ENCODE measurements around the gene BRWD1. TPM values are rescaled to one million over a fixed set of nuclear protein-coding genes. Genes with fewer than 3 reads are reported as not detected.
A peak's percentile ranks its signal among the peaks of the same experiment; 100 is the strongest.

The BRWD1 gene
- 22.8 TPM for polyA plus RNA-seq (2013, experiment 1 of 2)
- polyA plus RNA-seq (2013, experiment 2 of 2): 22.2 TPM

- Histone ChIP-seq H3K4me3 (ENCODE audit: extremely low read depth, insufficient read depth, low read length, poor library complexity, severe bottlenecking) (peak within 1 kb of the TSS; percentile 78), H3K9me3 (ENCODE audit: control insufficient read depth, low read length) (no peaks in the 10 kb centered on the region), H3K27ac (ENCODE audit: low read depth, low read length, severe bottlenecking) (peak within 1 kb of the TSS; percentile 98), H3K4me1 (ENCODE audit: control insufficient read depth, insufficient read depth, low read length, poor library complexity, severe bottlenecking) (peaks cover 8% of the 10 kb centered on the region), H3K36me3 (ENCODE audit: control insufficient read depth, insufficient read depth, low read length) (peaks cover 27% of the 10 kb centered on the region)
- WGBS, 2 experiments (ENCODE audit: insufficient coverage in 2 of 2): 0% methylated on average over 43 to 75 of the region's 78 CpGs
Observed at GRCh38 chr21:39313571-39314142, at the start of gene BRWD1. Gene BRWD1 (minus strand): TSS chr21:39313632. CDS start chr21:39313491, 141 bp downstream.

- no peak overlapping the region for H3K4me3 ChIP-seq (ENCODE audit: extremely low read depth, insufficient read depth, low read length, poor library complexity, severe bottlenecking)
- no peaks in the 10 kb centered on the region for H3K36me3 ChIP-seq (ENCODE audit: control insufficient read depth, insufficient read depth, low read length)
- no peaks in the 10 kb centered on the region for H3K9me3 ChIP-seq (ENCODE audit: control insufficient read depth, low read length)
- H3K27ac ChIP-seq (ENCODE audit: low read depth, low read length, severe bottlenecking): no peak overlapping the region
- no peaks in the 10 kb centered on the region for H3K4me1 ChIP-seq (ENCODE audit: control insufficient read depth, insufficient read depth, low read length, poor library complexity, severe bottlenecking)
- WGBS, 2 experiments (ENCODE audit: insufficient coverage in 2 of 2): 83 to 100% methylated on average over 1 of the region's 3 CpGs
Observed at GRCh38 chr21:39362733-39363132, 49.3 kb upstream of the BRWD1 start.

GRCh38 chr21:39359382-39359781 lies 46.0 kb upstream of the BRWD1 start:
- WGBS, 2 experiments (ENCODE audit: insufficient coverage in 2 of 2): 83 to 92% methylated on average over 2 to 3 of the region's 4 CpGs
- no peak overlapping the region for H3K4me3 ChIP-seq (ENCODE audit: extremely low read depth, insufficient read depth, low read length, poor library complexity, severe bottlenecking)
- no peaks in the 10 kb centered on the region for H3K9me3 ChIP-seq (ENCODE audit: control insufficient read depth, low read length)
- H3K27ac ChIP-seq (ENCODE audit: low read depth, low read length, severe bottlenecking): no peak overlapping the region
- H3K36me3 ChIP-seq (ENCODE audit: control insufficient read depth, insufficient read depth, low read length): no peaks in the 10 kb centered on the region
- no peaks in the 10 kb centered on the region for H3K4me1 ChIP-seq (ENCODE audit: control insufficient read depth, insufficient read depth, low read length, poor library complexity, severe bottlenecking)

GRCh38 chr21:39353295-39353694 lies 39.9 kb upstream of the BRWD1 start:
- H3K4me1 ChIP-seq (ENCODE audit: control insufficient read depth, insufficient read depth, low read length, poor library complexity, severe bottlenecking): no peaks in the 10 kb centered on the region
- H3K36me3 ChIP-seq (ENCODE audit: control insufficient read depth, insufficient read depth, low read length): no peaks in the 10 kb centered on the region
- H3K4me3 ChIP-seq (ENCODE audit: extremely low read depth, insufficient read depth, low read length, poor library complexity, severe bottlenecking): no peak overlapping the region
- H3K27ac ChIP-seq (ENCODE audit: low read depth, low read length, severe bottlenecking): no peak overlapping the region
- WGBS, 2 experiments (ENCODE audit: insufficient coverage in 2 of 2): 93% methylated on average over 2 of the region's 3 CpGs
- H3K9me3 ChIP-seq (ENCODE audit: control insufficient read depth, low read length): no peaks in the 10 kb centered on the region

- Histone ChIP-seq H3K36me3 (ENCODE audit: control insufficient read depth, insufficient read depth, low read length) (peaks cover 24% of the 10 kb centered on the region), H3K27ac (ENCODE audit: low read depth, low read length, severe bottlenecking) (peak overlapping the region; percentile 51), H3K4me3 (ENCODE audit: extremely low read depth, insufficient read depth, low read length, poor library complexity, severe bottlenecking) (peak overlapping the region; percentile 40), H3K4me1 (ENCODE audit: control insufficient read depth, insufficient read depth, low read length, poor library complexity, severe bottlenecking) (peaks cover 7% of the 10 kb centered on the region), H3K9me3 (ENCODE audit: control insufficient read depth, low read length) (no peaks in the 10 kb centered on the region)
- 85 to 87% methylated on average over 8 to 10 of the region's 19 CpGs for WGBS, 2 experiments (ENCODE audit: insufficient coverage in 2 of 2)
Observed at GRCh38 chr21:39350094-39351005, 36.9 kb upstream of the BRWD1 start.

DNA sequence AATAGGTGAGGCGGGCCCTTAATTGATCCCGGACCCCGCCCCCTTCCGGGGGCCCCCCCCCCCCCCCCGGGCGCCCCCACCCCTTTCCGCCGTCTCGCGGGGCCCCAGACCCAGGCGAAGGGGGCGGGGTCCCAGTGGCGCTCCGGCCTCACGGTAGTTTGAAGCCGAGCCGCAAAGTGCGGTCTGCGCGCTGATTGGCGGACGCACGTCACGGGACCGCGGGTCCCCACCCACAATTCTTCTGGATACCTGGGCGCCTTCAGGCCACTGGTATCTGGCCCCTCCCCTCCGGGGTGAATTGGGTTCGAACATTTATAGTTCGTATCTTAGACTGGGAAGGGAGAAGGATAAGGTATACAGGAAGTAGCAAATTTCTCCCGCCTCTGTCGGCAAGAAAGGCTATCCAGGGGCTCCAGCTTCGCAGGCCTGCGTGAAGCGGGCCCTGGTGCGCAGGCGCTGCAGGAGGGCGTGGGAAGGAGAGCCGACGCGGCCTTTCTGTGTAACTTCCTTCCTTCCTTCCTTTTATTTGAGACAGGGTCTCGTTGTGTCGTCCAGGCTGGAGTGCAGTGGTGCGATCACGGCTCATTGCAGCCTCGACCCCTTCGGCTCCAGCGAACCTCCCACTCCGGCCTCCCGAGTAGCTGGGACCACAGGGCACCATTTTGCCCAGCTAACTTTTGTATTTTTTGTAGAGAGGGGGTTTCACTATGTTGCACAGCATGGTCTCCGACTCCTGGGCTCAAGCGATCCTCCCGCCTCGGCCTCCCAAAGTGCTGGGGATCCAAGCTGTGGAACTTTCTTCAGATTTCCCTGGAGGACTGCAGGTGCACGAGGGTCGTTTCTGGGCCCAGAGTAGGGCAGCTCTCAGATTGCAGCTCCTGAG lies 36.0 kb upstream of the BRWD1 start:
- Histone ChIP-seq H3K4me3 (ENCODE audit: extremely low read depth, insufficient read depth, low read length, poor library complexity, severe bottlenecking) (peak overlapping the region; percentile 40), H3K4me1 (ENCODE audit: control insufficient read depth, insufficient read depth, low read length, poor library complexity, severe bottlenecking) (peaks cover 11% of the 10 kb centered on the region), H3K36me3 (ENCODE audit: control insufficient read depth, insufficient read depth, low read length) (peaks cover 30% of the 10 kb centered on the region), H3K9me3 (ENCODE audit: control insufficient read depth, low read length) (no peaks in the 10 kb centered on the region), H3K27ac (ENCODE audit: low read depth, low read length, severe bottlenecking) (peak overlapping the region; percentile 51)
- WGBS, 2 experiments (ENCODE audit: insufficient coverage in 2 of 2): 28 to 45% methylated on average over 23 to 28 of the region's 56 CpGs

DNA sequence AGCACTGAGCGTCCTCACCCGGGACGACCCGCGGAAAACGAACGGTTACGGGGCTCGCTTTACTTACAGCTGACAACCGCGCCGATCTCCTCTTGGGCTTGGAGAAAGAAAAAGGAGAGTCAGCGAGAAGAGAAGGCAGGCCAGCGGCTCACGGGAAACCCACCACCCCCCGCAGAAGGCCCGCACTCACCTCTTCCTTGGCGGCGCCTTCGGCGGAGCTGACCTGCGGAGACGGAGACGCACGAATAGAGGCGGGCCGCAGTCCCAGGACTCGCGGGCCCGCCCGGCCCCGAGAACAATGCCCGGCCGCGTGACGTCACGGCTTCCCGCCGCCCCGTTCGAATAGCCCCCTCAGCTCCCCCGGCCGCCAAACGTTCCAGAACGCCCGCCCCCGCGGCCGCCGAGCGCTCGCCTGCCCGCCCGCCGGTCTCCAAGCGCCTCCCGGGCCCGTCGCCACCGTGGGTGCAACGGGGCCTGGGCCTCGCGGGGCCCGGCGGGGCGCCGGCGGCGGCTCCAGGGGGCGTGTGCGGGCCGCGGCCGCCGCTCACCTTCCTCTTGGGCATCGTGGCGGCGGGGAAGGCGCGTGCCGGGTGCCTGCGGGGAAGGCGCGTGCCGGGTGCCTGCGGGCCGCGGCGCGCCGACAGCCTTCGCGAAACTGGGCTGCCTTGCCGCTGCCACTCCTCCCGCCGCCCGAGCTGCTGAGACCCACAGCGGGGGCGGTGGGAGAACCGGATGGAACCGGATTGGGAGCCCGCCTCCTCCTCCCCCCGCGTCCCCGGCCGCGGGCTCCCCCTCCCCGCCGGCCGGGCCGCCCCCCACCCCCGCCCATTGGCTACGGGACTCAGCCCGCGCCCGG lies 35.2 kb upstream of the BRWD1 start, which contains the start of gene HMGN1:
HMGN1 (minus strand) TSS at position 734 of the 856 bp plus-strand sequence; CDS start at position 563, 171 bp downstream.
- peaks cover 11% of the 10 kb centered on the region for H3K4me1 ChIP-seq (ENCODE audit: control insufficient read depth, insufficient read depth, low read length, poor library complexity, severe bottlenecking)
- WGBS, 2 experiments (ENCODE audit: insufficient coverage in 2 of 2): 0% methylated on average over 68 of the region's 116 CpGs
- peaks cover 39% of the 10 kb centered on the region for H3K36me3 ChIP-seq (ENCODE audit: control insufficient read depth, insufficient read depth, low read length)
- H3K9me3 ChIP-seq (ENCODE audit: control insufficient read depth, low read length): no peaks in the 10 kb centered on the region
- peak within 1 kb of the TSS; percentile 91 for H3K4me3 ChIP-seq (ENCODE audit: extremely low read depth, insufficient read depth, low read length, poor library complexity, severe bottlenecking)
- H3K27ac ChIP-seq (ENCODE audit: low read depth, low read length, severe bottlenecking): peak within 1 kb of the TSS; percentile 96

- Histone ChIP-seq H3K9me3 (ENCODE audit: control insufficient read depth, low read length) (no peaks in the 10 kb centered on the region), H3K4me1 (ENCODE audit: control insufficient read depth, insufficient read depth, low read length, poor library complexity, severe bottlenecking) (peaks cover 11% of the 10 kb centered on the region), H3K4me3 (ENCODE audit: extremely low read depth, insufficient read depth, low read length, poor library complexity, severe bottlenecking) (peak overlapping the region; percentile 91), H3K27ac (ENCODE audit: low read depth, low read length, severe bottlenecking) (peak overlapping the region; percentile 96), H3K36me3 (ENCODE audit: control insufficient read depth, insufficient read depth, low read length) (peaks cover 45% of the 10 kb centered on the region)
- 0% methylated on average over 5 to 8 of the region's 11 CpGs for WGBS, 2 experiments (ENCODE audit: insufficient coverage in 2 of 2)
Observed at GRCh38 chr21:39348040-39348354, 34.6 kb upstream of the BRWD1 start.

DNA sequence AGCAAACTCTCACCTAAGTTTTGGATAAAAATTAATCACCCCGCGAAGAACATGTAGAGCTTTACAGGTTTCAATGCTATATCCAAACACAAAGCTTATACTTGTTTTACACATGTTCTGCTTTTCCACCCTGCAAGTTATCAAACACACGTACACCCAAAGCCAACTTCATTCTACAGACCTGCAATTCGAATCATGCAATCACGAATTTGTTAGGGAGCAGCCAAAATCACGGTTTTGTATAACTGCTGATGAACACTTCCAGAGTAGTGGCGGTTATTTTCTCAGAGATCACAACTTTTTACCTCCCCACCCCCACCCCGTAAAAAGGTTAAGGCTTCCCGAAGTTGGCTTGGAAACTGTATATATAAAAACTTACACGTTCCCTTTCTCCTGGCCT lies 34.1 kb upstream of the BRWD1 start:
- H3K4me1 ChIP-seq (ENCODE audit: control insufficient read depth, insufficient read depth, low read length, poor library complexity, severe bottlenecking): peaks cover 11% of the 10 kb centered on the region
- H3K4me3 ChIP-seq (ENCODE audit: extremely low read depth, insufficient read depth, low read length, poor library complexity, severe bottlenecking): peak overlapping the region; percentile 91
- H3K27ac ChIP-seq (ENCODE audit: low read depth, low read length, severe bottlenecking): peak overlapping the region; percentile 96
- WGBS, 2 experiments (ENCODE audit: insufficient coverage in 2 of 2): 0 to 11% methylated on average over 5 to 6 of the region's 10 CpGs
- H3K9me3 ChIP-seq (ENCODE audit: control insufficient read depth, low read length): no peaks in the 10 kb centered on the region
- peaks cover 47% of the 10 kb centered on the region for H3K36me3 ChIP-seq (ENCODE audit: control insufficient read depth, insufficient read depth, low read length)

All from mesodermal cell (in vitro differentiated cells).